Caco-2 (cell line): ENCODE results near the gene CCL24. TPM values are rescaled to one million over a fixed set of nuclear protein-coding genes. Genes with fewer than 3 reads are reported as not detected.
"Not testable (repeated sequence)": the region's sequence is repeated elsewhere in the genome, so short reads cannot be mapped to it uniquely, and the experiment has no call there.

Experiments used
- BruUV-seq: library from RNA; stranded (reverse); fragments of 400-500 nt; replicated peaks from 2 replicates; lab custom pipeline; 2021; lab: Mats Ljungman, UMichigan
- CTCF ChIA-PET: fragments of 300-600 bp; sonication (Branson Sonifier 250); formaldehyde crosslinking; loops from one replicate; lab custom pipeline; 2022; ENCODE audit warnings: antibody characterized with exemption; lab: Charles Lee
- POLR2A ChIA-PET: fragments of 300-600 bp; sonication (Branson Sonifier 250); formaldehyde crosslinking; loops from one replicate; lab custom pipeline; 2022; ENCODE audit warnings: antibody characterized with exemption; lab: Charles Lee
- DNase-seq, 2 experiments: peaks; one replicate each; pipeline versions ENCODE4 v3.0.0 to v3.0.0-alpha.2; 2020 to 2022
- H3K27me3 ChIP-seq: replicated peaks from 2 replicates; pipeline ENCODE4 v1.6.0; 2011; ENCODE audit warnings: low read length; ENCODE audit not compliant: control insufficient read depth, insufficient read depth
- H3K36me3 ChIP-seq: 2 replicates; pipeline ENCODE4 v1.5.1; 2011; ENCODE audit warnings: low read length; ENCODE audit not compliant: control insufficient read depth, insufficient read depth
- H3K4me1 ChIP-seq: fragments of 250-450 bp; sonication (Bioruptor Pico); 2 replicates; pipeline ENCODE4 v1.5.1; 2020; ENCODE audit warnings: mild to moderate bottlenecking
- H3K4me3 ChIP-seq: 2 replicates; pipeline ENCODE4 v1.5.1; 2011; ENCODE audit warnings: low read depth, mild to moderate bottlenecking, control low read depth, low read length
- H3K9me3 ChIP-seq: fragments of 250-450 bp; sonication (Bioruptor Pico); 2 replicates; pipeline ENCODE4 v1.5.1; 2020; ENCODE audit warnings: mild to moderate bottlenecking, moderate library complexity
- H3K27ac Mint-ChIP-seq: one replicate; pipeline ENCODE4 v1.8.0; 2022; ENCODE audit warnings: mixed read lengths; ENCODE audit not compliant: unreplicated experiment
- H3K27me3 Mint-ChIP-seq: one replicate; pipeline ENCODE4 v1.8.0; 2022; ENCODE audit warnings: mixed read lengths; ENCODE audit not compliant: insufficient read depth, unreplicated experiment
- H3K36me3 Mint-ChIP-seq: one replicate; pipeline ENCODE4 v1.8.0; 2022; ENCODE audit warnings: mild to moderate bottlenecking, mixed read lengths; ENCODE audit not compliant: insufficient read depth, unreplicated experiment
- H3K4me1 Mint-ChIP-seq: one replicate; pipeline ENCODE4 v1.8.0; 2022; ENCODE audit warnings: low read depth, mixed read lengths; ENCODE audit not compliant: unreplicated experiment
- H3K4me3 Mint-ChIP-seq: one replicate; pipeline ENCODE4 v1.8.0; 2022; ENCODE audit warnings: mild to moderate bottlenecking, moderate library complexity, mixed read lengths; ENCODE audit not compliant: unreplicated experiment
- H3K9me3 Mint-ChIP-seq: one replicate; pipeline ENCODE4 v1.8.0; 2022; ENCODE audit warnings: mixed read lengths; ENCODE audit not compliant: unreplicated experiment
- intact Hi-C: fragments of 100-400 bp; cut with micrococcal nuclease; formaldehyde crosslinking; loops from one replicate; pipeline ENCODE4 v1.10.0; 2022; ENCODE audit not compliant: unreplicated experiment
- total RNA-seq: library from RNA; stranded (reverse); gene quantifications from 2 replicates; pipeline ENCODE4 v1.2.3, GENCODE V29; 2022
- TF ChIP-seq, protein P1 (sequence below), 2 experiments: fragments of 200-600 bp in 1 of 2; IDR thresholded peaks; 1 replicate in 1 of 2; 2 replicates in 1 of 2; pipeline versions ENCODE4 v1.5.1 to v1.8.0; 2011 to 2022; ENCODE audit warnings: antibody characterized with exemption in 1 of 2, control low read depth in 1 of 2, inconsistent platforms in 1 of 2, low read depth in 1 of 2, low read length in 1 of 2, mild to moderate bottlenecking in 1 of 2, moderate library complexity in 1 of 2; ENCODE audit not compliant: insufficient read depth in 1 of 2, severe bottlenecking in 1 of 2, unreplicated experiment in 1 of 2

The CCL24 gene
- total RNA-seq, 1 experiment from 2014 or later = not detected

- Histone ChIP-seq H3K27me3 (no peaks in the 10 kb centered on the region), H3K4me1 (no peaks in the 10 kb centered on the region; the same call in 1 of the 2 replicates), H3K4me3 (no peak overlapping the region), H3K36me3 (no peaks in the 10 kb centered on the region), H3K9me3 (no peaks in the 10 kb centered on the region)
- H3K36me3 Mint-ChIP-seq = no peaks in the 10 kb centered on the region
- intact Hi-C loops = no loop called here
- no peaks in the 10 kb centered on the region for H3K4me1 Mint-ChIP-seq
- no TSS peak for BruUV-seq
- no peak overlapping the region for H3K4me3 Mint-ChIP-seq
- POLR2A ChIA-PET = no interaction called here
- H3K27ac Mint-ChIP-seq = no peak overlapping the region
- TF ChIP-seq, protein P1, sequence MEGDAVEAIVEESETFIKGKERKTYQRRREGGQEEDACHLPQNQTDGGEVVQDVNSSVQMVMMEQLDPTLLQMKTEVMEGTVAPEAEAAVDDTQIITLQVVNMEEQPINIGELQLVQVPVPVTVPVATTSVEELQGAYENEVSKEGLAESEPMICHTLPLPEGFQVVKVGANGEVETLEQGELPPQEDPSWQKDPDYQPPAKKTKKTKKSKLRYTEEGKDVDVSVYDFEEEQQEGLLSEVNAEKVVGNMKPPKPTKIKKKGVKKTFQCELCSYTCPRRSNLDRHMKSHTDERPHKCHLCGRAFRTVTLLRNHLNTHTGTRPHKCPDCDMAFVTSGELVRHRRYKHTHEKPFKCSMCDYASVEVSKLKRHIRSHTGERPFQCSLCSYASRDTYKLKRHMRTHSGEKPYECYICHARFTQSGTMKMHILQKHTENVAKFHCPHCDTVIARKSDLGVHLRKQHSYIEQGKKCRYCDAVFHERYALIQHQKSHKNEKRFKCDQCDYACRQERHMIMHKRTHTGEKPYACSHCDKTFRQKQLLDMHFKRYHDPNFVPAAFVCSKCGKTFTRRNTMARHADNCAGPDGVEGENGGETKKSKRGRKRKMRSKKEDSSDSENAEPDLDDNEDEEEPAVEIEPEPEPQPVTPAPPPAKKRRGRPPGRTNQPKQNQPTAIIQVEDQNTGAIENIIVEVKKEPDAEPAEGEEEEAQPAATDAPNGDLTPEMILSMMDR (IDR thresholded peaks at IDR 0.05; ENCODE audit: insufficient read depth in 1 of 2, low read depth in 1 of 2, low read length in 1 of 2, severe bottlenecking in 1 of 2, unreplicated experiment in 1 of 2) = no peak
- no peak for DNase-seq
- H3K9me3 Mint-ChIP-seq = no peaks in the 10 kb centered on the region
- no peaks in the 10 kb centered on the region for H3K27me3 Mint-ChIP-seq
- CTCF ChIA-PET = no interaction called here
Measured at GRCh38 chr7:75771224-75771623, 42.4 kb downstream of the CCL24 start.

DNA sequence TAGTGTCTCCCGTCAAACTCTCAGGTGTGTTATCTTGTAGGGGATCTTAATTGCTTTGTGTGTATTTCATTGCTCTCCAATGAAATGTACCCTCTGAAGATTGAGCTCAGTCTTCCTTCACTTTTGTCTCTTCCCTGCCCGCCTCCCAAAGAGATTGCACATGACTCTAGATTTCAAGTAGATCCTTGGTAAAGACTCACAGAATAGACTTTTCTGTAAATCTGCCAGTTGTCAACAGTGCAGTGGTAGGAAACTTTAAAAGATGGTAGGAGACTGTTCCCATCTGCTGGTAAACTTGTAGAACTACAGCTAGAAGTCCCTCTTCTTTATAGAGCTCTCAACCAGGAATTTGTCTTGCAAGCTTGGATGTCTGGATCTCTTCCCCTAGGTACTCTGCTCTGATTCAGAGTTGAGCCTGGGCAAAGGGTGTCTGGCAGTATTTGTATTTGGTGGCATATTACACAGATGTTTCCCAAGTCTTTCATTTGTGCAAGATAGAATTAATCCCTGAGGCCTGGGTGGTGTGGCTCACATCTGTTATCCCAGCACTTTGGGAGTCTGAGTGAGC is 51.2 kb downstream of the CCL24 start:
- POLR2A ChIA-PET = no interaction called here
- Mint-ChIP-seq H3K27ac (no peak overlapping the region), H3K4me1 (peaks cover 6% of the 10 kb centered on the region), H3K9me3 (no peaks in the 10 kb centered on the region), H3K27me3 (no peaks in the 10 kb centered on the region), H3K4me3 (no peak overlapping the region), H3K36me3 (no peaks in the 10 kb centered on the region)
- BruUV-seq = no TSS peak
- Histone ChIP-seq H3K36me3 (no peaks in the 10 kb centered on the region), H3K4me1 (no peaks in the 10 kb centered on the region), H3K4me3 (no peak overlapping the region), H3K9me3 (no peaks in the 10 kb centered on the region), H3K27me3 (no peaks in the 10 kb centered on the region)
- intact Hi-C loops = loop anchor here (1.0 kb wide), 1 partner anchor 148 kb away; no protein-coding TSS in a partner anchor
- TF ChIP-seq, protein P1 (IDR thresholded peaks at IDR 0.05; ENCODE audit: insufficient read depth in 1 of 2, low read depth in 1 of 2, low read length in 1 of 2, severe bottlenecking in 1 of 2, unreplicated experiment in 1 of 2) = peak; percentile 48 to 73
- CTCF ChIA-PET = interaction anchor here (0.5 to 1.6 kb wide), 13 partner anchors 9 to 1359 kb away, joined by 3 to 10 read pairs (median 4); partner anchors contain the start of gene HIP1
- DNase-seq = peak in 1 of 2 experiments; percentile 42

GRCh38 chr7:75761801-75762200 is 51.8 kb downstream of the CCL24 start:
- POLR2A ChIA-PET, H3K4me1 Mint-ChIP-seq, H3K9me3 ChIP-seq, H3K36me3 ChIP-seq, BruUV-seq, H3K4me3 ChIP-seq, H3K27ac Mint-ChIP-seq, DNase-seq, H3K4me1 ChIP-seq, H3K36me3 Mint-ChIP-seq, H3K27me3 ChIP-seq, H3K9me3 Mint-ChIP-seq, H3K4me3 Mint-ChIP-seq, H3K27me3 Mint-ChIP-seq: not testable (repeated sequence)
- intact Hi-C loops = loop anchor here (1.0 kb wide), 1 partner anchor 148 kb away; no protein-coding TSS in a partner anchor
- CTCF ChIA-PET = interaction anchor here (0.6 to 1.6 kb wide), 9 partner anchors 9 to 309 kb away, joined by 3 to 10 read pairs (median 5); partner anchors contain the start of gene HIP1

Other genes starting within 250 kb of the CCL24 start
- gene HIP1, start 74.9 kb downstream of the CCL24 start, total RNA-seq = 13.7 and 14.8 TPM in 2 replicates
- gene CCL26, start 41.6 kb downstream of the CCL24 start, total RNA-seq = not detected in 2 replicates
- gene RHBDD2, start 65.2 kb upstream of the CCL24 start, total RNA-seq = 50.1 and 55.6 TPM in 2 replicates
- gene POR, start 101.3 kb upstream of the CCL24 start, total RNA-seq = 162 and 171 TPM in 2 replicates
- 65.4 and 71.1 TPM in 2 replicates for gene TMEM120A, start 180.8 kb upstream of the CCL24 start, total RNA-seq
- gene STYXL1, start 234.2 kb upstream of the CCL24 start, total RNA-seq = 42.3 and 49.7 TPM in 2 replicates
- 302 and 313 TPM in 2 replicates for gene MDH2, start 234.3 kb upstream of the CCL24 start, total RNA-seq